GM19438 (cell line): Measurements from ENCODE around the gene PRKCA.

Experiments
- ATAC-seq: cut with Tn5 transposase; IDR thresholded peaks from one replicate; pipeline ENCODE4 v1.9.1; 2021; ENCODE audit warnings: low read depth; ENCODE audit not compliant: unreplicated experiment

Gene PRKCA

DNA sequence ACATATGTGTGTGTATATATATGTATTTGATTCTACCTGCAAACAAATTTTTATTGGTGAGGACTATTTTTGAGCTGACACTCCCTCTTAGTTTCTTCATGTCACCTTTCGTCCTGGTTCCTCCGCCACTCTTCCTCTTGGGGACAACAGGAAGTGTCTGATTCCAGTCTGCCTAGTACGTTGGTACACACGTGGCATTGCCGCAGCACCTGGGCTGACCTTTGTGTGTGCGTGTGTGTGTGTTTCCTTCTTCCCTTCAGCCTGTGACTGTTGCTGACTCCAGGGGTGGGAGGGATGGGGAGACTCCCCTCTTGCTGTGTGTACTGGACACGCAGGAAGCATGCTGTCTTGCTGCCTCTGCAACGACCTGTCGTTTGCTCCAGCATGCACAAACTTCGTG, 503.2 kb downstream of the PRKCA start:
- no peak for ATAC-seq

DNA sequence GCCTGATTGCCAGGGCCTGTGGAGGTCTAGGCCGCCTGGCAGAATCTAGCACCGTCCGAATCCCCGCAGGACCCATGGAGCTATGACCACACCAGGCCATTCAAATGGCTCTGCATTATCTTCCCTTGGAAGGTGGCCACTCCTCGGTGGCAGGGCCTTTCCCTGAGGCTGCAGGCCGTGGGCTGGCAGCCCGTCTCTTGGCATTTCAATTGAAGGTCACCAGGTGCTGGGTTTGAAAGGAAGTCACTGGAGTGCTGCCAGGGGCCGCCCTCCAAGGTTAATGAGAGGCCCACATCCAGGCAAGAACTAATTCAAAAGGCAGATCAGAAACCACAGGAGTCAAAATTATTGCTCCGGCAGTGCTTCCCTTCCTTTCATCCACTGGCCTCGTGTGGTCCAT, 504.8 kb downstream of the PRKCA start:
- ATAC-seq: no peak

DNA sequence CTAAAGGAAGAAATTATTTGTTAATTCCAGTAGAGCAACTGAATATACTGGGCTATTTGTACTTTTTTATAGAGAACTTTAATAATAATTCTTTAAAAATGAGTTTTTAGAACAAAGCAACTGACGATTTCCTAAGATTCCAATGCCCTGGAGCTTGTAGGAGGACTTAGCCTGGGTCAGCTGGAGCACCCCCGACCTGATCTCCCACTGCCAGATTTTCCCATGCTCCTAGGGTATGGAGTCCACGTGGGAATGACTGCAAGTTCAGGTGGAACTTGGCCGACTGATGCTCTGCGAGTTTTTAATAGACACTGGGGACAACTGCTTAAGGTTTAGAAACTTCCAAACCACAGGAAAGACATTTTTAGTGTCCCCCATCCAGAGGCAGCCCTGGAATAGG, 507.0 kb downstream of the PRKCA start:
- ATAC-seq: no peak

DNA sequence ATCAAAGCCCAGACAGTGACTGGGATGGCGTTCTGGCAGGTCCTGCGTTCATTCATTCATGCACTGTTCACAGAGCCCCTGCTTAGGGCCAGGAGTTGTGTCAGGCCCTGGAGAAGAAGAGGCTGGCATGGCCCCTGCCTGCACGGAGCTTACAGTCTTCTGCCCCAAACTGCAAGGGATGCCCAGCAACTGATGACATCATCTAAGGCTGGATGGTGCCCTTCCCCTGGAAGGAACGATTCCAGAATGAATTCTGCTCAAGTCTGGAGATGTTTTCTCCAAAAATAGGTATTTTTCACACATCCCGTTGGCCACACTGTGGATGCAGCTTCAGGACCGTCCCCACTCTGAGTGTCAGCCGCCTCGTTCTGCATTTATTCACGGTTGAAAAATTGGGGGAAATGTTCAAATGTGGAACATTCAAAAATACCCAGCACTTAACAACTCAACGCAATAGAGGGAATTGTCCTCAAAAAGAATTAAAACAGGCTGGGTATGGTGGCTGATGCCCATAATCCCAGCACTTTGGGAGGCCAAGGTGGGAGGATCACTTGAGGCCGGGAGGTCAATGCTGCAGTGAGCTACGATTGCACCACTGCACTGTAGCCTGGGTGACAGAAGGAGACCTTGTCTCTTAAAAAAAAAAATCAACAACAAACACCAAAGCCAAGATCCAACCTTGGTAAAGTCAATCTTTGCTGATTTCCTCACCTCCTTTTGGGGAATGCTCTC, 508.7 kb downstream of the PRKCA start:
- no peak for ATAC-seq

DNA sequence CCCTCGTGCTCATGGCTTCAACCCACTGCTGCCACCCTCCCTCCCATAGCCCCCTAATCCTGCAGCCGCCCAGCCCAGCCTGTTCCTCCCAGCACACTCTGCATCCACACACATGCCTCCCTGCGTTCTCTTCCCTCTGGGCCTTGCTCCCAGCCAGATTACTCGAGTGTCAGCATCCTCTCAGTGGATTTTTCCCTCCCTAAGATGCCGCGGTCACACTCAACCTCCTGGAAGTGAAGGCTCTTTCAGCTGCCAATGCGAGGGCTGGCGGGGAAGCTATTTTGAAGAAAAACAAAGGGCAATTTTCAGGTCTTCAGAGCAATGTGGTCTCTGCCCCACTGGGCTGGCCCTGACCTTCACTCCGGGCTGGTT, 509.3 kb downstream of the PRKCA start:
- ATAC-seq: no peak

DNA sequence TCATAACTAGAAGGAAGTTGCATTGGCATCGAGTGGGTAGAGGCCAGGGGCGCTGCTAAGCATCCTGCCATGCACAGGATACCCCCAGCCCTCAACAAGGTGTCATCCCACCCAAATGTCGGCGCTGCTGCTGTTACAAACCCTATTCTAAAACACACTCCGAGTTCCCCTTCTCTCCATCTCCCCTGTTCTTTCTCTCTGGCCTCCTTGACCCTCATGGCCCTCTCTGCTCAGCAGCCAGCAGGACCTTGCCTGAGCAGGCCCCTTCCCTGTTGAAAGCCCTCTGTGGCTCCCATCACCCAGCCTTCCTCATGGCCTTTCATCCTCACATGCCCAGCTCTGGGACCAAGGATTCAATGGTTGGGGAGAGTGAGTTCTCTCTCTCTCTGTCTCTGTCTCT, 510.2 kb downstream of the PRKCA start:
- no peak for ATAC-seq

DNA sequence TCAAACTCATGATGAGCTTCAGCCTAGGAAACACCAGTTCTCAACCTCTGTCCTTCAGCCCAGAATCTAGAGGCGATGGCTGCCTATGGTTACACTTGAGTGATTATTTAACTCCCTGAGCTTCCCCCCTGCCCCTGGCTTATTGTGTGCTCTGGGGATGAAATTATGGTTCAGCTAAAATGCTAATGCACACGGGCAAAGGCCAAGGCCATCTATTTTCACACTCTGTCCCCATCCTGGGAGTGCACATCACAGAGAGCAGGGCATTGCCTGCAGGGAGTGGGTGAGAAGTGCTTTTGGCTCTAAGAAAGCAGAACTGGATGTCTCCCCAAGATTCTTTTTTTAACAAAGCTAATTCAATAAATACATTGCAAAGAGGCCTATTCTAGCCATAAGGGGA, 510.9 kb downstream of the PRKCA start:
- no peak for ATAC-seq

DNA sequence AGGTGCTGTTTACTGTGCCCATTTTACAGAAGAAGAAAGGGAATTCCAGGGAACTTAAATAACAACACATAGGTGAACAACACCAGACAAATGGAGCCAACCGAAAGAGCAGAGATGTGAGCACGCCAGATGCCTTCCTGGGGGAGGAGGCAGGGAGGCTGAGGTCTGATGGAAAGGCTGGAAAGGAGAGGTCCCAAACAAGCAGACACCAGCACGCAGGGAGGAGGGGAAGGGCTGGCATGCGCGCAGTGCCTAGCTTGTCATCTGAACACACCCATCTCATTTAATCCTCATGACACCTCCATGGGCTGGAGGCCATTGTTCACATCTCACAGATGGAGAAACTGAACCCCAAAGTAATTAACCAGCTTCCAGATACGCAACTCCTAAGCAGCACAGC, 511.6 kb downstream of the PRKCA start:
- no peak for ATAC-seq

DNA sequence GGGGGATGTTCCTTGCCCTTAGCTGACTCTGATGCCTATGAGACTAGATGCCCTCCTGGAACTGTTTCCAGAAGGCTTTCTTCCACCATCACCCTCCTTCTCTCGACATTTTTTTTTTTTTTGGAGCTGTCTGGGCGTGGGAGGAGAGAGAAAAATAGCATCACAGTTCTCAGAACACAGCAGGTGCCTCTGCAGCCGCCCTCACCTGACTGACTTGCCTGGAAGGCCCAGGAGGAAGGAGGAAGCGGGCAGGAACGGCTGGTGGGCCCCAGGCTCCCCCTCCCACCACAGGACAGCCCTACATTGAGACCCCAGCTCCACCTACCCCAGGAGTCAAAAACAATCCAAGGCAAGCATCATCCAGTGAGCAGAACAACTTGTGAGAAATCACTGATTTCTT, 512.2 kb downstream of the PRKCA start:
- no peak for ATAC-seq

DNA sequence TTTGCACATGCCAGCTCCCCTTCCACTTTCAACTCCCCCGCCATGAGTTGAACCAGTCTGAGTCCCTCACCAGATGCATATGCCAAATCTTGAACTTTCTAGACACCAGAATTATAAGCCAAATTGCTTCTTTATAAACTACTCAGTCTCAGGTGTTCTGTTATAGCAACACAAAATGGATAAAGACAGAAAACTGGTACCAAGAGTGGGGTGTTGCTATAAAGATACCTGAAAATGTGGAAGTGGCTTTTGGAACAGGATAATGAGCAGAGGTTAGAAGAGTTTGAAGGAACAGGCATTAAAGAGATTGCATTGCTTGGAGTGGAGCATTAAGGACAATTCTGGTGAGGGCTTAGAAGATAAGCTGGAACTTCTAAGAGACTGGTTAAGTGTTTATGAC, 515.3 kb downstream of the PRKCA start:
- ATAC-seq: no peak

DNA sequence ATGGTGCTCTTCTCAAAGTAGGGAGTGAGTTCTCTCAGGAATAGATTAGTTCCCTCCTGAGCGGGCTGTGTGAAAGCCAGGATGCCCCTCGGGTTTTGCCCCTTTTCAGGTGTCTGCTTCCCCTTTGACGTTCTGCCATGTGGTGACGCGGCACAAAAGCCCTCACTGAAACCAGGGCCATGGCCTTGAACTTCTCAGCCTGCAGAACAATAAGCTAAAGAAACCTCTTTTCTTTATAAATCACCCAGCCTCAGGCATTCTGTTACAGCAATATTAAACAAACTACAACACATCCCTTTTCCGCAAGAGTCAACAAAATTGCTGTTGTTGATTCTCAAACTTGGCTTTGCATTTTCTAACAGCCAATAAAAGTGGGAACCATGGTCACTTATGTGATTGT, 517.1 kb downstream of the PRKCA start:
- no peak for ATAC-seq

DNA sequence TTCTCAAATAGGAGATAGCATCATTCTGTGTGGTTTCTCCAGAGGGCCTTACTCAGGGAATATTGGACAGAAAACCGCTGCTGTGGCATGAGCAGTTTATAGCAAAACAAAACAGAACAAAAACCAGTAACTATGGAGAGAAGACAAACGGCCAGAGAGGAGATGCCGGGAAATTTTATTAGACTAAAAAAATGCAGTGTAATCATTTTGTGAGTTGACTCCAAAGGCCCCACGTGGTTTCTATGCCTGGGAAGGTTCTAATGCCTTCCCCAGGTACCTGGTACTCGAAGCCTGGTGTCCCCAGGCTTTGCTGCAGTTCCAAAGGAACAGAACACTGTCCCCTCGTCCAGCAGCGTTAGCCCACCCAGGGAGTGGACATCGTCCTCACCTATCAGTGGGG, 519.6 kb downstream of the PRKCA start:
- no peak for ATAC-seq

DNA sequence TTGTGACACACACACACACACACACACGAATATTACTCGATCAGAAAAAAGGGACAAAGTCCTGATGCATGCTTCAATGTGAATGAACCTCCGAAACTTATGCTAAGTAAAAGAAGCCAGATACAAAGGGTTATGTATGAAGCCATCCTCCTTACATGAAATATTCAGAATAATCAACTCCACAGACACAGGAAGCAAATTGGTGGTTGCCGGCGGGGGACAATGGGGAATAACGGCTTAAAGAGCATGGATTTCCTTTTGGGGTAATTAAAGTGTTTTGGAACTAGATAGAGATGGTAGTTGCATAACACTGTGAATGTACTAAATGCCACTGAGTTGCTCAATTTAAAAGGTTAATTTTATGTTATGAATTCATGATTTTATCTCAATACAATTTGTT, 524.4 kb downstream of the PRKCA start:
- no peak for ATAC-seq

DNA sequence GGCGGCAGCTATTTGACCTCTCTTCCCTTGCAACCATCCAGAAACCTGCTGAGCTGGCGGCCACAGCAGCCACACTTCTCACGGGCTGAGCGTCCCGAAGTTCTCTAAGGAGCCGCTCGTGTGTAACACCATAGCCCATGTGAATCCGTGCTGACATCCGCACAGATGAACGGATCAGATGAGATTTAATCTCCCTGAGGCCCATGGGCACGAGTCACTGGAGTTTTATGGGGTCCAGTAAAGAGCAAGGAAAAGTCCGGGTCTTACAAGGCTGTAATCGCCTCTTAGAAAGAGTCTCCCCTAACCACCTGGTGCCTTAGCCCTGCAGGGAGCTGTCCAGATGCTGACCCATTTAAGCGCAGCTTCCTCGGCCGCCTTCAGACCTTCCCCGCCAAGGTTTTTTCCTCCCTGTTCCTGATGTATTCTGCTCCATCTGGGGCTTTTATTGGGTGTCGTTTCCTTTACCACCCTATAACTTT, 527.0 kb downstream of the PRKCA start:
- ATAC-seq: no peak

DNA sequence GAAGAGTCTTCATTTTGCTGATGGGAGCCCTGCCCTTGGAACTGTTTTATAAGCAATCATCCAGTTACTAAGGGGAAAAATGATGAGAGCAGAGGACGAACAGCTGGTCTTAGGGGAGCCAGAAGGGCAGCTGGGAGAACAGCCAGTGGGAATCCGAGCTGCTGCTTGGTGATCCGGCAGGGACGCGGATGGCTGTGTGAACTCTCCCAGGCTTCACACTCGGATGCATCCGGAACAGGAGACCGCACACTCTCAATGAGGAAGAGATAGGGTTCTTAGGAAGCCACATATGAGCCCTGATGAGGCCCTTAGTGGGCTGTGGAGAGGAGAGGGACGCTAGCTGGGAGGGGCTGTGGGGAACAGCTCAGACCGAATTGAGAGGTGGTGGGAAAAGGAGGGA, 527.5 kb downstream of the PRKCA start:
- ATAC-seq: no peak

DNA sequence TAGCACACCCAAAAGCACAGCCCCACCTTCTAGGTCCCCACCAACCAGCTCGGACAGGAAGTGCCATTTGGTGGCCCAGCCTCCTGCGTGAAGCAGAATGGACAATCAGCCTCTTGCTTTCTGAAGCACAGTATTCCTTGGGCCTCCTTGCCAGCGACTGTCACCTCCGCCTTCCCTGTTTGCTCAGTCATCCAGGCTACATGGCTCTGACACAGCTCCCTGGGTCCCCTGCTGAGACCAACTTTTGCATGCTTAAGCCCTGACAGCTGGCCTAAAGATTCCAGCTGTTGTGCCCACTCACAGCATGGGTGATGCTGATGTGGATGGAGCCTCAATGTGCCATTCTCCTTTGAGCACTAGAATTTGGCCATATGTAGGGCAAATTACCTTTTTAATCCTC, 528.0 kb downstream of the PRKCA start:
- ATAC-seq: no peak

DNA sequence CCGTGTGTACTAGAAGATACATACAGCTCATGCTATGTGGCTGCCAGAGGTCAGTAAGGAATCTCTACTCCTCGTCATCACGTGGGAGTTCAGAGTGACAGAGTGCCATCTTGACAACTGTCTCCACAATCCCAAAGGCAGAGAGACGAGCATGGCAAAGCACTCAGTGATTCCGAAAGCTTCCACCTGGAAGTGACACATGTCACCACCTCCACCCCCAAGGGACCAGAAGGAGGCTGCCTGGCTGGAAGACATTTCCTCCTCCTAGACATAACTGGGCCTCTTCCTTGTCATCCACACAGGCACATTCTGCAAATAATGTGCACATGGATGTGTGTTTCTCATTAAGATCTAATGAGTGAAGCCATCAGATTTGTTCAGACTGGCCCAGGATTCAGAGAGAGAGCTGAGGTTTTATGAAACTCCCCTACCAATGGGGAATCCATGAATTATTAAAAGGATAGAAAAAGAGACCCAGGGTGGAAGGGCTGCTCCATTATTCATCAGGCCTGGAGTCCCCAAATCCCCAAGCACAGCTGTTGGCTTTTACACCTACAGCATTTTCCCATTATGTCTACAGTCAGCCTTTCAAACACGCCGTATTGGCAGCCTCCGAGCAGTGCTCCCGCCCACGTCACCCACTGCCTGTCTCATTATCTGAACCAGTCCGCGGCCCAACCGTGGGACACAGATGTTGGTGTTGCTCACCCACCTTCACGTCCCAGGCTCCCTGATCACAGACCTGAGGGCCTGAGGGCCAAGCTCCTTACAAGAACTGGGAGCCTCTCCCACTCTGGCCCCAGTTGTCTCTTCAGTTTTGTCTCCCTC, 529.2 kb downstream of the PRKCA start:
- no peak for ATAC-seq

DNA sequence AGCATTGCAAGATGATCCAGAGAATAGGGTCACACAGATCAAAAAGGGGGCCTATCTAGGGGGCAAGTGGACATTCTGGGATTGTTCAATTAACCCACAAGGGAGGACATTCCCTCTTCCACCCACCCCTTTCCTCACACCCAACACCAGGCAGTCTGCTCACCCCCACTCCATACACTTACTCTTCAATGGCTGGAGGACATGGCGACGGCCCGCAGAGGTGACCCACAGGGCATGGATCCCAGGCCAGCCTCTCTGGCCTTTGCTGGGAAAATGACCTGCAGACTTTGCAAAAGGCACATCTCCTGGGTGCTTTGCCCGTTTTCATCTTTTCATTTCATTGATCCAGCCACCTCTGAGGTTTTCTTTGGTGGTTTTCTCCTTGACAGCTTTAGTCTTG, 530.8 kb downstream of the PRKCA start:
- no peak for ATAC-seq

DNA sequence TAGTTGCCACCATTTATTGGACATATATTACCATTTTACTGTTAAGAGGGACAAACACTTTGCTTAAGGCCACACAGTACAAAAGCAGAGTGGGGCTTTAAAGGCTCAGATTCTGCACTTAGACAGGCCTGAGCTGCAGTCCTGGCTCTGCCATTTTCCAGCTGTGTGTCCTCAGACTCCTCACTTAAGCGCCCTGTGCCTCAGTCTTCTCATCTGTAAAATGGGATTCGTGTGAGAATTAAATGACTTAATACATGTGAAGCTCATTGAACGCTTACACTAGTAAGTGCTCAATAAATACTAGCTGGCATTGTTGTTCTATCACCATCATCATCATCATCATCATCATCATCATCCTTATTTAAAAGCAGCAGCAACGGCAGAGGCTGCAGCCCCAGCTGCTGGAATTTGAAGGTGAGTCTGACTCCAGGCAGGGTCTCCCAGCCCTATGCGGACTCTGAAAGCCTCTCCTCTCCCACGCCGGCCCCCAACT, 532.1 kb downstream of the PRKCA start:
- no peak for ATAC-seq

DNA sequence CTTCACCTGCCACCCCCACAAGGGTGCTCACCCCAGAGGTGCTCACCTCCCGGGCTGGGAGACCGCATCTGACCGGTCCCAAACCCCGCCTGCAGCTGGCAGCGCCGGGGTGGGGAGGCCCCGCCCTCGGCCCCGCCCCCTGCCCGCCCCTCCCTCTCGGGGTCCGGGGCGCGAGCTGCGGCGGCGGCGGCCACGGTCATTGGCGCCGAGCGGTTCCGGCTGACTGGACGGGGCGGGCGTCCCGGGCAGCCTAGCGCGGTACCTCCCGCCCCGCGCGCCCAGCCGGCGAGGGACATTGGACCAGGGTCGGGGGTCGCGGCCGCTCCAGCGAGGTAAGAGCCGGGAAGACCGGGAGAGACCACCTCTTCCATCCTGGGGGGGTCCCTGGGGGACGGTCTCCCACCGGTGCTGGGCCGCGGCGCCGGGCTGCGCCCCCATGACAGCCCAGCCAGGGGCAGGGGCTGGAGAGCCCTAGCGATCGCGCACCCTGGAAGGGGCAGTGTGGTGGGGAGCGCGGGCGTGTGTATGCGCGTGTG, 532.6 kb downstream of the PRKCA start, which contains the start of gene CACNG5:
CACNG5 (plus strand) TSS at position 199 of the 536 bp plus-strand sequence. CDS start 42,216 bp downstream, outside the sequence.
- ATAC-seq: no peak

DNA sequence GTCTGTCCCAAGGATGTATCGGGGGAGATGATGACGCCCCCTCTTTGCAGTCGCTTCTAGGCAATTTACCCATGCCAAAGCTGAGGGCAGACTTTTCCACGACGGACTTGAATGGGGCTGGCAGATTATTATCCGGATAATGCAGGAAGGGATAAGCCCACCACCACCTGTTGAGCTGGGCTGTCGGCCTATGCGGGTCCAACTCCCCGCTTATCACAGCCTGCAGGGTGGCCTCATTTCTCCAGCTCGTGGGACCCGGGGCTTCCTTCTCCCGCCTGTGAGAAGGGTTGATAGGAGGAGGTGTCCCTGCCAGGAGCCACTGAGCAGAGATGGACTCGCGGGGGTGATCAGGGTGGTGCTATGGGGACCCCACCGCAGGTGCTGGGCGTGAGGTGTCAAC, 533.1 kb downstream of the PRKCA start:
- no peak for ATAC-seq
